Panc1 (cell line): ENCODE data around the gene CALD1.

Experiments used
- CTCF ChIP-seq: fragments of 450-650 bp; IDR thresholded peaks from 2 replicates; pipeline ENCODE4 v1.5.1; 2017; ENCODE audit warnings: mild to moderate bottlenecking
- TCF7L2 ChIP-seq: IDR thresholded peaks from 2 replicates; pipeline ENCODE4 v1.6.1; 2011; ENCODE audit warnings: mild to moderate bottlenecking, low read depth, low read length, inconsistent platforms

GRCh38 chr7:134922720-134923704 is 143.6 kb downstream of the CALD1 start:
- TF ChIP-seq CTCF (no peak), TCF7L2 (no peak)
